Head of caudate nucleus (tissue), 42 donors: ENCODE data around the gene C5orf52.
A peak's percentile ranks its signal among the peaks of the same experiment; 100 is the strongest.
"Not testable (repeated sequence)": the region's sequence is repeated elsewhere in the genome, so short reads cannot be mapped to it uniquely, and the experiment has no call there.

Experiments
- DNase-seq, 42 donors: peaks; one replicate each; pipeline versions ENCODE4 v3.0.0 to v3.0.0-alpha.2; 2020 to 2021; ENCODE audit warnings: mixed read lengths in 7 of 42
- intact Hi-C: fragments of 100-400 bp; cut with DNase I; formaldehyde crosslinking; loops from one replicate; pipeline ENCODE4 v1.15.0; 2022

Gene C5orf52

GRCh38 chr5:157713830-157714595 lies 42.7 kb downstream of the C5orf52 start:
- DNase-seq = no peak
- intact Hi-C loops = no loop called here

- DNase-seq = no peak
- intact Hi-C loops = no loop called here
Measured at GRCh38 chr5:157714596-157714864, 43.2 kb downstream of the C5orf52 start.

- intact Hi-C loops = no loop called here
- peak in 28 of 42 donors; percentile 9 to 75 (median 32) for DNase-seq
Measured at GRCh38 chr5:157718519-157718918, 47.2 kb downstream of the C5orf52 start.

GRCh38 chr5:157719245-157719644 lies 47.9 kb downstream of the C5orf52 start:
- no peak for DNase-seq
- intact Hi-C loops = no loop called here

GRCh38 chr5:157721159-157721558 lies 49.8 kb downstream of the C5orf52 start:
- intact Hi-C loops = no loop called here
- no peak for DNase-seq

- intact Hi-C loops, DNase-seq: not testable (repeated sequence)
Measured at GRCh38 chr5:157722895-157723294, 51.6 kb downstream of the C5orf52 start.

GRCh38 chr5:157726607-157727006 lies 55.3 kb downstream of the C5orf52 start:
- intact Hi-C loops, DNase-seq: not testable (repeated sequence)

GRCh38 chr5:157727858-157728257 lies 56.5 kb downstream of the C5orf52 start:
- intact Hi-C loops, DNase-seq: not testable (repeated sequence)
